ENCODE measurements around the gene EPB41L1.

The EPB41L1 gene

GRCh38 chr20:36267605-36268381 lies 113.3 kb downstream of the EPB41L1 start:
- intact Hi-C loops (cut with DNase I): no loop called here
- peak in 40 of 42 donors; percentile 18 to 91 (median 61) for DNase-seq

- peak in 35 of 42 donors; percentile 26 to 86 (median 55) for DNase-seq
- intact Hi-C loops (cut with DNase I): no loop called here
Observed at GRCh38 chr20:36268440-36269342, 114.2 kb downstream of the EPB41L1 start.

GRCh38 chr20:36269507-36269906 lies 115.0 kb downstream of the EPB41L1 start:
- peak in 1 of 42 donors; percentile 22 for DNase-seq
- intact Hi-C loops (cut with DNase I): no loop called here

- peak in 1 of 42 donors; percentile 35 for DNase-seq
- intact Hi-C loops (cut with DNase I): no loop called here
Observed at GRCh38 chr20:36270744-36271638, 116.5 kb downstream of the EPB41L1 start.

GRCh38 chr20:36271639-36272546 lies 117.4 kb downstream of the EPB41L1 start:
- DNase-seq: peak in 1 of 42 donors; percentile 35
- intact Hi-C loops (cut with DNase I): no loop called here

GRCh38 chr20:36272547-36273220 lies 118.1 kb downstream of the EPB41L1 start:
- peak in 1 of 42 donors; percentile 28 for DNase-seq
- intact Hi-C loops (cut with DNase I): no loop called here

- DNase-seq: peak in 34 of 42 donors; percentile 18 to 77 (median 48)
- intact Hi-C loops (cut with DNase I): no loop called here
Observed at GRCh38 chr20:36273414-36274180, 119.1 kb downstream of the EPB41L1 start.

GRCh38 chr20:36274181-36274841 lies 119.8 kb downstream of the EPB41L1 start:
- peak in 35 of 42 donors; percentile 21 to 78 (median 49) for DNase-seq
- intact Hi-C loops (cut with DNase I): no loop called here

GRCh38 chr20:36275011-36275410 lies 120.5 kb downstream of the EPB41L1 start:
- intact Hi-C loops (cut with DNase I): no loop called here

GRCh38 chr20:36275441-36276189 lies 121.1 kb downstream of the EPB41L1 start:
- DNase-seq: peak in 3 of 42 donors; percentile 5 to 16 (median 8)
- intact Hi-C loops (cut with DNase I): no loop called here

More at GRCh38 chr20:36275011-36275410, 120.5 kb downstream of the EPB41L1 start:
- no peak for DNase-seq

- DNase-seq: no peak
- intact Hi-C loops (cut with DNase I): no loop called here
Observed at GRCh38 chr20:36277546-36277945, 123.0 kb downstream of the EPB41L1 start.

GRCh38 chr20:36279362-36279761 lies 124.8 kb downstream of the EPB41L1 start:
- intact Hi-C loops (cut with DNase I): no loop called here
- peak in 1 of 42 donors; percentile 2 for DNase-seq

GRCh38 chr20:36279776-36280175 lies 125.2 kb downstream of the EPB41L1 start:
- intact Hi-C loops (cut with DNase I): no loop called here
- peak in 1 of 42 donors; percentile 2 for DNase-seq

- peak in 1 of 42 donors; percentile 5 for DNase-seq
Observed at GRCh38 chr20:36281785-36282380, 127.3 kb downstream of the EPB41L1 start.

More at GRCh38 chr20:36281785-36282380, 127.3 kb downstream of the EPB41L1 start:
- intact Hi-C loops (cut with DNase I): no loop called here
